HG03196 (cell line): Measurements from ENCODE around the gene RNF138.
"Not testable (repeated sequence)": the region's sequence is repeated elsewhere in the genome, so short reads cannot be mapped to it uniquely, and the experiment has no call there.

Source experiments
- ATAC-seq: cut with Tn5 transposase; IDR thresholded peaks from one replicate; pipeline ENCODE4 v1.9.1; 2021; ENCODE audit not compliant: unreplicated experiment

Gene RNF138

GRCh38 chr18:32167980-32168730 is 76.5 kb downstream of the RNF138 start:
- ATAC-seq, result no peak

GRCh38 chr18:32173654-32174053 is 82.0 kb downstream of the RNF138 start:
- ATAC-seq, result no peak

DNA sequence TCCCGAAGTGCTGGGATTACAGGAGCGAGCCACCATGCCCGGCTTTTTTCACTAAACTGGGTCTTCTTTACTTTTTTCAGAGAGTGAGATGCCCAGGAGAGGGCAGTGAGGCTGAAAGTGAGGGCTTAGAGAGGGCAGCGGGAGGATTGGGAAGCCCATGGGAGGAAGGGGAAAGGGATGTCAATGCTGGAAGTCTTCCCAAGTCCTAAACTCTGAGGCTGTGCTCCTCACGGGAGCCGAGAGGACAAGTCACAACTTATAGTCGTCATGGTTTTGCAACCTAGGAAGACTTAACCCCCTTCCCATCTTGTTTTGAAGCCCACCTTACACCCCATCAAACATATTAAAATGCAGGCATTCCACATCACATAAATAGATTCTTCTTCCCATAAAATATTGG is 83.0 kb downstream of the RNF138 start:
- ATAC-seq, result no peak

- ATAC-seq, result no peak
Observed at GRCh38 chr18:32175265-32175664, 83.6 kb downstream of the RNF138 start.

GRCh38 chr18:32176745-32177144 is 85.1 kb downstream of the RNF138 start:
- not testable (repeated sequence) for ATAC-seq

GRCh38 chr18:32177530-32177929 is 85.9 kb downstream of the RNF138 start:
- ATAC-seq, result no peak
